Measurements from ENCODE around the gene PHKG1. TPM values are rescaled to one million over a fixed set of nuclear protein-coding genes. Genes with fewer than 3 reads are reported as not detected.
"Not testable (repeated sequence)": the region's sequence is repeated elsewhere in the genome, so short reads cannot be mapped to it uniquely, and the experiment has no call there.

The PHKG1 gene
- total RNA-seq, 1 donor from 2014 or later, result 1.5 TPM

DNA sequence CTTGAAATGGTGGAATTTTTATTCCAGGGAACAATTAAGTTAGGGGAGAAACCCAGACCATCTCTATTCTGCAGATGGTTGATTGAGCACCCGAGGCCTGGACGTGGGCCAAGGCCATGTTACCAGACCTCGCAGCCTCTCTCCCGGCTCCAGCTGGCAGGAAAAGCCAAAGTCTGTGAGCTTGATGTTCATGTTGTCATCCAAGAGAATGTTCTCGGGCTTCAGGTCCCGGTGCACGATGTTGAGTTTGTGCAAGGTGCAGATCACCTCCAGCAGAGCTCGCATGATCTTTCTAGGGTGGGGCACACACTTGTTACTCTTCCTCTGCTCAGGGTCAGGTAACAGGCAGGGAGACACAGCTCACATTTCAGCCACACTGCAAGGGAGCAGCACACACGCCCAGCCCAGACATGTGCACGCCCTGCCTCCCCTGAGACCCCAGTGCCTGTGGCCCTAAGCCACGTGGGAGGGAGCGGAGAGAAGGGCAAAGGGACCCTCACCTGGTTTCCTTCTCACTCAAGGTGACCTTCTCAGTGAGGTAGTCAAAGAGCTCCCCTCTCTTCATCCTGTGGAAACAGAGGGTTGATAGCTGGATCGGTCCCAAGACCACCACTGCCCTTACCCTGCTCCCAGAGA lies 9.5 kb downstream of the PHKG1 start:
- intact Hi-C loops (cut with micrococcal nuclease), result no loop called here

DNA sequence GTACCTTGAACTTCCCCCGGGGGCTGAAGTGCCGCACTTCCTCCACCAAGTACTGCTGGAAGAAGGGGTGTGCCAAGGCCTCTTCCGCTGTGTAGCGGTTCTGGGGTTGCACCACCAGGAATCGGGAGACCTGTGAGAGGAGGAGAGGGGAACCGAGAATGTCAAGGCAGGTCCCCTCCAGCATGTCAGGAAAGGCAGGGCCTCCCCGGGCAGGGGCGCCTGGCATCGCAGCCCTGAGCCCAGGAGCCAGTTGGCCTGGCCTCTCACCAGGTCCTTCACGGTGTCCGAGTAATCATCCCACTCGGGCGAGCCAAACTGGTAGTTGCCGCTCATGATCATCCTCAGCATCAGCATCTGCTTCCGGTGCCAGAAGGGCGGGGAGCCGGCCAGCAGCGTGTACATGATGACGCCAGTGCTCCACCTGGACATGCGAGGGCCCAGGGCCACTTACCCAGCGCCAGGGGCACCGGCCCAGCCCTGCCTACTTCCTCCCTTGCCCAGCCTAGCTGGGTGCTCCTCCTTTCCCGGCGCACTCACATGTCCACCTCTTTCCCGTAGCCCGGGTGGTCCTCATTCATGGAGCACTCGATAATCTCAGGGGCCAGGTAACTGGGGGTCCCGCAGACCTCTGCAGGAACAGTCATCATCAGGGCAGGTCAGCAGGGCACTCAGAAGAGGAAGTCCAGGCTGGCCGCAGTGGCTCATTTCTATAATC lies 11.0 kb downstream of the PHKG1 start:
- intact Hi-C loops (cut with micrococcal nuclease), result no loop called here

DNA sequence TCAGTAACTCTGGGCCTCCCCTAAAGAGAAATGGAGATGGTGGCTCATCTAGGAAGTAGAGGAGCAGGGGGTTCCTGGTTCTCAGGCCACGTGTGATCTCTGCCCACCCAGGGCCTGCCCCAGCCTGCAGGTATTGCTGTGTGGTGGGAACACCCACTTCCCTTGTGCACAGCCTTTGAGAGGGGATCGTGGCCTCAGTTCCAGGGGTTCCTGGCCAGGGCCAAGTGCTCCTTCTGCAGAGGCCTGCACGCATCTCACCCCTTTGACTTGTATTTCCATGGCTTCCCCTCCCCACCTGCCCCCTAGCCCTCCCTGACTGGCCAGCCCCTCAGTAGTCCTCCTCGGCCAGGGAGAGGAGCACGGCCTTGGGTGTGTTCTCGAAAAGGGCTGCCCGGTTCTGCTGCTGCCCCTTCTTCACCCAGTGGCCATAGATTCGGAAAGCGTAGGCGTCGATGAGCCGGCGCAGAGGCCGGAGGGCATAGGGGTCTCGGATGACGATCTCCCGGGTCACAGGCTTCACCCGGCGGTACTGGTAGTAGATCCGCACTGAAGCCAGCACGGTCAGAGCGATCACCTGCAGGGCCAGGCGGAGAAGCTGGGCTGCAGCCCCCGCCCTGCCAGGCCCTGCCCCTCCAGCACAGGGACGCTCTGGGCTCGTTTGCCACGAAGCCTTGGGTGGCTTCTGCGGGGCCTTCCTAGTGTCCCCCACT lies 11.9 kb downstream of the PHKG1 start:
- intact Hi-C loops (cut with micrococcal nuclease), result not testable (repeated sequence)

DNA sequence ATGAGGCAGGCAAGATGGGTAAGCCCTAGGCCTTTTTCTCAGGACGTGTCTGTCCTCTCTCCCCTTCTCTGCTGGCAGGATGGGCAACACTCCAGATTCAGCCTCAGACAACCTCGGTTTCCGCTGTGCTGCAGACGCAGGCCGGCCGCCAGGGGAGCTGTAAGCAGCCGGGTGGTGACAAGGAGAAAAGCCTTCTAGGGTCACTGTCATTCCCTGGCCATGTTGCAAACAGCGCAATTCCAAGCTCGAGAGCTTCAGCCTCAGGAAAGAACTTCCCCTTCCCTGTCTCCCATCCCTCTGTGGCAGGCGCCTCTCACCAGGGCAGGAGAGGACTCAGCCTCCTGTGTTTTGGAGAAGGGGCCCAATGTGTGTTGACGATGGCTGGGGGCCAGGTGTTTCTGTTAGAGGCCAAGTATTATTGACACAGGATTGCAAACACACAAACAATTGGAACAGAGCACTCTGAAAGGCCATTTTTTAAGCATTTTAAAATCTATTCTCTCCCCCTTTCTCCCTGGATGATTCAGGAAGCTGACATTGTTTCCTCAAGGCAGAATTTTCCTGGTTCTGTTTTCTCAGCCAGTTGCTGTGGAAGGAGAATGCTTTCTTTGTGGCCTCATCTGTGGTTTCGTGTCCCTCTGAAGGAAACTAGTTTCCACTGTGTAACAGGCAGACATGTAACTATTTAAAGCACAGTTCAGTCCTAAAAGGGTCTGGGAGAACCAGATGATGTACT lies 13.1 kb downstream of the PHKG1 start:
- intact Hi-C loops (cut with micrococcal nuclease), result no loop called here

DNA sequence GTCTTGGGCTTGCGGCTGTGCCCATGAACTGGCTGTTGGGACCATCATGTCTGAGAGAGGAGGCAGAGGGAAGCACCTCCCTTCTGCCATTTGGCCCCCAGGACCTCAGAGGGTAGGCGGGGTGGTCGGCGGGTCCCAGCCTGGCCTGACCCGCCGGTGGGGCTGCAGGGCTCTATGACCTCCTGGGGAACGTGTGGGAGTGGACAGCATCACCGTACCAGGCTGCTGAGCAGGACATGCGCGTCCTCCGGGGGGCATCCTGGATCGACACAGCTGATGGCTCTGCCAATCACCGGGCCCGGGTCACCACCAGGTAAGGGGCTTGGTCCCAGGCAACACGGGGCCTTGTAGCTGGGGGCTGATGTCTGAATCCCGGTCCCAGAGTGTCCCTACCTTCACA lies 14.6 kb downstream of the PHKG1 start:
- intact Hi-C loops (cut with micrococcal nuclease), result no loop called here

DNA sequence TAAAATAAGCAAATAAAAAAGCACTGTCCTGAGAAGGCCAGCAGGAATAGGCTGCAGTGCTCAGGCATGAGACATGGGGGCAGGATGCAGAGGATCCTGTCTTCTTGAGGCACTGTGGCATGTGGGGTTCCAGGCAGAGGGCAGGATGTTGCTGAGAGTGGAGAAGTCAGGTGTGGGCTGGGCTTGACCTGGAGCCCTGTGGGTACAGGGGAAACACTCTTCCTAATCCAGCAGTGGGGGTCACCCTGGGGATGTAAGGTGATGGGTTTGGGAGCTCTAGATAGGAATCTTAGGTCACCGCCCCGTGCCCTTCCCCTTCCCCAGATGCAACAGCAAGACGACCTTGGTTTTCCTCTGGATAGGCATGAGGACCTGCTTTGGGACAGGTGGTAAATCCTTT lies 15.1 kb downstream of the PHKG1 start:
- intact Hi-C loops (cut with micrococcal nuclease), result no loop called here

DNA sequence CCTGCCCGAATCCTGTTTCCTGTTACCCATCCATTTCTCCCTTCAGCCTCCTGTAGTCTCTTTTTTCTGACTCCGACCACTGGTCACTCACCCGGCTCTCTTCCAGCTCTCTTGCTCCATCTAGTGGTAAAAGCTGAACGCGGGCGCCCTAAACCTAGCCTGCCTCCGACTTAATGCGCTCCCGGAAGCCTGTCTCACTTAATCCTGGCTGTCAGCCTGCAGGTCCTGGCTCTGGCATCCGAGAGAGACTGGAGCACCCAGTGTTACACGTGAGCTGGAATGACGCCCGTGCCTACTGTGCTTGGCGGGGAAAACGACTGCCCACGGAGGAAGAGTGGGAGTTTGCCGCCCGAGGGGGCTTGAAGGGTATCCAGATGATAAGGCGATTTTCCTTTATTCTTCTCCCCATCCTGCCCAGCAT lies 18.4 kb downstream of the PHKG1 start:
- intact Hi-C loops (cut with micrococcal nuclease), result loop anchor here (1.0 to 2.0 kb wide), 4 partner anchors 10 to 794 kb away; partner anchors contain the start of gene SUMF2

DNA sequence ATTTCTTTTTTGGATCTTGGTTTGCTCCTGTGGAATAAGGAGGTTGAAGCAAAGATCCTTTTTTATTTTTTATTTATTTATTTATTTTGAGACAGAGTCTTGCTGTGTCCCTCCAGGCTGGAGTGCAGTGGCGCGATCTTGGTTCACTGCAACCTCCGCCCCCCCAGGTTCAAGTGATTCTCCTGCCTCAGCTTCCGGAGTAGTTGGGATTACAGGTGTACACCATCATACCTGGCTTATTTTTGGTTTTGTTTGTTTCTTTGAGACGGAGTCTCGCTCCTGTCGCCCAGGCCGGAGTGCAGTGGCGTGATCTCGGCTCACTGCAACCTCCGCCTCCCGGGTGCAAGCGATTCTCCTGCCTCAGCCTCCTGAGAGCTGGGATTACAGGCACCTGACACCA lies 26.4 kb downstream of the PHKG1 start:
- intact Hi-C loops (cut with micrococcal nuclease), result loop anchor here (10.0 kb wide), 1 partner anchor 632 kb away; no protein-coding TSS in a partner anchor

DNA sequence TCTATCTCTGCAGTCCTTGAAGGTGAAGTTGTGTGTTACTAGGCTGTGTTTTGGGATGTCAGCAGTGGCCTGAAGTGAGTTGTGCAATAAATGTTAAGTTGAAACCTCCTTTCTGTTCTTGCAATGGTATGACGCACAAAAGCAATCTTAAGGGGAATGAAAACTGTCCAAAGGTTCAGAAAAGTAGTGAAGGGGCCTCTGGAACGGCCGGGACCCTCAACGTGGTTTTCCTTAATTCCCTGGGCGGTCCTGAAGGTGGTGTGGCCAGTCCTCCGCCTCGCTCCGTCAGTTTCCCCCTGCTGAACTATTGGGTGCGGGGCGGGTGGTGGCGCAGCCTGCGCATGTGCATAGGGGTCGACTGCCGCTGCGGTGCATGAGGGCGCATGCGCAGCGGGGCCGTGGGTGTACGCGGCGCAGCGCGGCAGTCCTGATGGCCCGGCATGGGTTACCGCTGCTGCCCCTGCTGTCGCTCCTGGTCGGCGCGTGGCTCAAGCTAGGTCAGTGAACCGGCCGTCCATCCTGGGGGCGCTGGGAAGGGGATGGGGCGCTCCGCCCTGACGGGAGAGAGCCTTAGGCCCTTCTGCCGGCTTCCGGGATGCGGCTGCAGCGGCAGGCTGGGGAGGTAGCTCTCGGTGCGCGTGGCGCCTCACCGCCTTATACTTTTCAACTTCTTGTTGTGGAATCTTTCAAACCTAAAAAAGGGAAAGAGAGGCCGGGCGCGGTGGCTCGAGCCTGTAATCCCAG lies 28.7 kb downstream of the PHKG1 start, which contains the start of gene SUMF2:
SUMF2 (plus strand) TSS at position 405 of the 744 bp plus-strand sequence; CDS start at position 431, 26 bp downstream.
- intact Hi-C loops (cut with micrococcal nuclease), result loop anchor here (1.0 to 10.0 kb wide), 9 partner anchors 10 to 1305 kb away; partner anchors contain the start of genes CCT6A, CHCHD2, MRPS17 and PSPH

DNA sequence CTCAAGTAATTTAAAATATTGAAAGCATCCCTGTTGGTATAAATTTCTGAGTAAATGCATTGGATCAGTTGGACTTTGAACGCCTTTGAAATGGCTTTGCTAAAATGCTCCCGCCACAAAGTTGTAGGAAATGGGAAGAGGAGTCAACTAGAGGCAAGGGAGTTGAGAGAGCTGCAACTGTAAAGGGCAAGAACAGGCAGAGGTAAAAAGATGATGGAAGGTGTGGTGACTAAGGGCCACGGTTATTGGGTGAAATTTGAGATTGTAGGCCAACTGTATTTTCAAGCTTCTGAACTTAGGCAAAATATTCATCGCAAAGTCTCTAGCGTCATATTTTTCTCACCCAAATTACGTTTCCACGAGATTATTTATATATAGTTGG lies 29.3 kb downstream of the PHKG1 start:
- intact Hi-C loops (cut with micrococcal nuclease), result loop anchor here (10.0 kb wide), 1 partner anchor 629 kb away; no protein-coding TSS in a partner anchor

DNA sequence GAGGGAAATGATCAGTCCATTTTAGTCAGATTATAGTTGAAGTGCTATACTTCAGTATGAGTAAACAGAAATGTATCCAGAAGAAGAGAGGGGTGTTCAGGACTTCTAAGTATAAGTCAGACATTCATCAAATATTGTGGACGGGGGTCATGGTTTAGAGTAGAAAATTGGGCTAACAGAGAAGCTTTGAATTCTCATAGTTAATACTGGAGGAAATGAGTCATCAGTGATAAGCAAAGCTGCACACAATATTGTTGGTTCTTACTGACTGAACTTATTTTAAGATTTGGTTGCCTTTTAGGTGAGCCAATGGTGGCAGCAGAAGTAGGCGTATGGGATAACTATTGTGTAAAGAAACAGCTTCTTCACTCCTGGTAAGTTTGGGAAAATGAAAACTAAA lies 30.4 kb downstream of the PHKG1 start:
- intact Hi-C loops (cut with micrococcal nuclease), result loop anchor here (10.0 kb wide), 1 partner anchor 628 kb away; no protein-coding TSS in a partner anchor

DNA sequence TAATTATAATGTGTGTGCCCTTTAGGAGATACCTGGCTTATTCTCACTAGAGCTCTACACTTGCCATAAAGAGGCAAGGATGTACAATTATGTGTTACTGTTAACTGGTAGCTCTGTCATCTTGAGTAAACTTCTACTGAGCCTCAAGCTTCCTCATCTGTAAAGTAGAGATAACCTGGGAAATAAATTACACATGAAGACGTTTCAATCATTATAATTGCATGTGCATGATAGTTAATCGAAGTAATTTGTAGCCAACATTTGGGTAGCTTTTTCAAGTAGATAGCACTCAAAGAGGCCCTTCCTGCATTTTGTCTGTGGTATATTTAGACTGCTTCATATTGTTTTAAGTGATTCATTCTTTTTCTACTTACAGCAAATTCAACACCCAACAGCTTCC lies 38.8 kb downstream of the PHKG1 start:
- intact Hi-C loops (cut with micrococcal nuclease), result loop anchor here (5.0 kb wide), 1 partner anchor 482 kb away; the partner anchor contains the start of gene VOPP1

DNA sequence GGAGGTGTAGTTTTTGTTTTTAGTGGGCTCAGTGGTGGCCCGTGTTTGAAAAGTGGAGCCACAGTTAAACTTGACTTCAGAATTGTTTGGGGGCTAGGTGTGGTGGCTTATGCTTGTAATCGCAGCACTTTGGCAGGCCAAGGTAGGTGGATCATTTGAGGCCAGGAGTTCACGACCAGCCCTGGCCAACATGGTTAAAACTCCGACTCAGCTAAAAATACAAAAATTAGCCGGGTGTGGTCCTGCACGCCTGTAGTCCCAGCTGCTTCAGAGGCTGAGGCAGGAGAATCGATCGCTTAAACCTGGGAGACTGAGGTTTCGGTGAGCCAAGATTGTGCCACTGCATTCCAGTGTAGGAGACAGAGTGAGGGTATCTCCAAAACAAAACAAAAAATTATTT lies 39.4 kb downstream of the PHKG1 start:
- intact Hi-C loops (cut with micrococcal nuclease), result loop anchor here (5.0 kb wide), 1 partner anchor 481 kb away; the partner anchor contains the start of gene VOPP1

DNA sequence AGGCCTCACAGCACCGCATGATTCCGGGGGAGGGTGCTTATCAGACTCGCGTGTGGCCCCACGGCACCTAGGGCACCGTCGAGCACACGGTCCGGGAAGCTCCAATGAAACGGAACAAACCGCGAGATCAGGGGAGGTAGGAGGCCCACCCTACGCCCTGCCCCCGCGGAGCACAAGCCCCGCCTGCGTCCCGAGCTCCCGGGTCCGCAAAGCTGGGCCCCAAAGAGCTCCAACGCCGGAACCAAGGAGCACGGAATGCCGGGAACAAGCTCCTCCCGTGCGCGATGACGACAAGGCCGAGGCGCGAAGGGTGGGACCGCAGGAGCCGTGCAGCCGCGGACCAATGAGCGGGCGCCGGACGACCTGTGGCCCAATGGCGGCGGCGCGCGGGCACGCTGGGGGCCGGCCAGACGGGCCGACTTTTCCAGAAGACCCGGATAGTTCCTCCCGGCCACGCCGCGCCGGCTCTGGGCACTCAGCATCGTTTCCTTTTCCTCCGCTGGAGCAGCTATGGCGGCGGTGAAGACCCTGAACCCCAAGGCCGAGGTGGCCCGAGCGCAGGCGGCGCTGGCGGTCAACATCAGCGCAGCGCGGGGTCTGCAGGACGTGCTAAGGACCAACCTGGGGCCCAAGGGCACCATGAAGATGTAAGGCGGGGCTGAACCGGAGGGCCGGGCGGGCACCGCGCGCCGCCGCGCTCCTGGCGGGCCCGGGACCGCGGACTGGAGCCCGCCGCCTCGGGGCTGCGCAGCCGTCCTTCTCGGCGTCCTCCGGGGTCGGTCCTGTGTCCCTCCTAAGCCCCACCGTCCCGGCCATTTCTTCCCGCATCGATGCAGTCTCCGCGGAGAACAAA lies 41.2 kb downstream of the PHKG1 start, which contains the start of the genes CCT6A and PSPH:
CCT6A (plus strand) TSS at position 427 of the 853 bp plus-strand sequence; CDS start at position 511, 84 bp downstream.
PSPH (minus strand) TSS at position 106 of the 853 bp plus-strand sequence. CDS start 30,232 bp downstream, outside the sequence.
- intact Hi-C loops (cut with micrococcal nuclease), result loop anchor here (1.0 to 5.0 kb wide), 11 partner anchors 13 to 1292 kb away; partner anchors contain the start of genes CHCHD2, MRPS17, NIPSNAP2 and SEC61G

DNA sequence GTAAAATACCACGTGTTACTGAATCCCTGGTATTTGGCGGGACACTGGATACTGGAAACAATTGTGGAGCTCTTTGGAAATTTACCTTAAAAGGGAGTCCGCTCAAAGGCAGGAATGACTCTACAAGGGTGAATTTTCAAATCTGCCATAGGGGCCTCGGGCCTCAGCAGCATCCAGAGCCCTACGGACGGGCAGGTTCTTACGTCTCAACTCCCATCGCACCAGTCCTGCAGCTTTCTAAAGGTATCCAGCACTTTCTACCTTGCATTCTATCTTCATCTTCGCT lies 41.8 kb downstream of the PHKG1 start:
- intact Hi-C loops (cut with micrococcal nuclease), result loop anchor here (1.0 to 5.0 kb wide), 11 partner anchors 13 to 1292 kb away; partner anchors contain the start of genes CHCHD2, MRPS17, NIPSNAP2 and SEC61G

DNA sequence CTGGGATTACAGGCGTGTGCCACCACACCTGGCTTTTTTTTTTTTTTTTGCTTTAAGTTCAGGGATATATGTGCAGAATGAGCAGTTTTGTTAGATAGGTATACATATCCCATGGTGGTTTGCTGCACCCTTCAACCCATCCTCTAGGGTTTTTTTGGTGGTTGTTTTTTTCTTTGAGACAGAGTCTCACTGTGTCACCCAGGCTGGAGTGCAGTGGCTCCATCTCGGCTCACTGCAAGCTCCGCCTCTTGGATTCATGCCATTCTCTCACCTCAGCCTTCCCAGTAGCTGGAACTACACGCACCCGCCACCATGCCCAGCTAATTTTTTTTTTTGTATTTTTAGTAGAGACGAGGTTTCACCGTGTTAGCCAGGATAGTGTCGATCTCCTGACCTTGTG lies 44.0 kb downstream of the PHKG1 start:
- intact Hi-C loops (cut with micrococcal nuclease), result not testable (repeated sequence)

DNA sequence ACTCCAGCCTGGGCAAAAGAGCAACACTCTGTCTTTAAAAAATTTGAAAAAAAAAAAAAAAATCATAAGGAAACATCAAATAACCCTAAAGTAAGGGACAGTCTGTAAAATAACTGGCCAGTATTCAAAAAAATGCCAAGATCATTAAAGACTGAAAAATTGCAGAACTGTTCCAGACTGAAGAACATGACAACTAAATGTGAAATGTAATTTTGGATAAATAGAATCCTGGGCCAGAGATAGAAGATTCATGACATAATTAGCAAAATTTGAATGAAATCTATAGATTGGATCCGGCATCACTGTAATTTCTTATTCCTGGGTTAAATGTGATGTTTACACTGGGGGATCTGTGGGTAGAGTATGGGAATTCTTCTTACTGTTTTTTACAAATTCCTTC lies 44.5 kb downstream of the PHKG1 start:
- intact Hi-C loops (cut with micrococcal nuclease), result no loop called here

DNA sequence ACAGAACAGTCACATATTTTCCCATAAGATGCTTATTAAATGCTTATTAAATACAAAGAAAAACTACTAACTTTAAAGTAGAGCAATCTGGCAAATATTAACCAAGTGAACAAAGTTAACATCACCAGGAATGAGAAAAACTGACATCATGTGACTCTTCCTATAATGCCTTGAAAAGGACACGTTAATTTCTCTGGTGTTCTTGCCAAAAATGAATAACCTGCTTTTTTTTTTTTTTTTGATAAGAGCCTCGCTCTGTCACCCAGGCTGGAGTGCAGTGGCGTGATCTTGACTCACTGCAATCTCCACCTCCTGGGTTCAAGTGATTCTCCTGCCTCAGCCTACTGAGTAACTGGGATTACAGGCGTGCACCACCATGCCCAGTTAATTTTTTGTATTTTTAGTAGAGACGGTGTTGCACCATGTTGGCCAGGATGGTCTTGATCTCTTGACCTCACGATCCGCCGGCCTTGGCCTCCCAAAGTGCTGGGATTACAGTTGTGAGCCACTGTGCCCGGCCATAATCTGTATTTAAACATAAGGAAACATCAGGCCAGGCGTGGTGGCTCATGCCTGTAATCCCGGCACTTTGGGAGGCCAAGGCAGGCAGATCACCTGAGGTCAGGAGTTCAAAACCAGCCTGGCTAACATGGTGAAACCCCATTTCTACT lies 45.2 kb downstream of the PHKG1 start:
- intact Hi-C loops (cut with micrococcal nuclease), result not testable (repeated sequence)
